Neutrophil (primary cell): ENCODE data around the gene MACF1.

ENCODE experiments used
- H3K27ac ChIP-seq: fragments of 200-600 bp; sonication (generic); 2 replicates; pipeline ENCODE4 v1.5.1; 2016; ENCODE audit warnings: mild to moderate bottlenecking, moderate library complexity
- H3K27me3 ChIP-seq: fragments of 200-600 bp; sonication (generic); 2 replicates; pipeline ENCODE4 v1.6.0; 2016; ENCODE audit warnings: mild to moderate bottlenecking
- H3K36me3 ChIP-seq: fragments of 200-600 bp; sonication (generic); 2 replicates; pipeline ENCODE4 v1.5.1; 2017
- H3K4me1 ChIP-seq, 2 experiments: fragments of 200-600 bp in 1 of 2; sonication (generic) in 1 of 2; 1 replicate in 1 of 2; 2 replicates in 1 of 2; pipeline versions ENCODE4 v1.5.1 to v1.6.1; 2013 to 2016; ENCODE audit warnings: low read depth in 1 of 2, low read length in 1 of 2, mild to moderate bottlenecking in 1 of 2, moderate library complexity in 1 of 2; ENCODE audit not compliant: control insufficient read depth in 1 of 2, insufficient read depth in 1 of 2
- H3K4me3 ChIP-seq, 2 experiments: fragments of 200-600 bp in 1 of 2; sonication (generic) in 1 of 2; 1 replicate in 1 of 2; 2 replicates in 1 of 2; pipeline ENCODE4 v1.5.1; 2013 to 2016; ENCODE audit warnings: low read depth in 1 of 2, low read length in 1 of 2, mild to moderate bottlenecking in 1 of 2, moderate library complexity in 1 of 2
- H3K9me3 ChIP-seq: fragments of 200-600 bp; sonication (generic); 2 replicates; pipeline ENCODE4 v1.5.1; 2016
- CTCF ChIP-seq: fragments of 200-600 bp; sonication (generic); IDR thresholded peaks from 2 replicates; pipeline ENCODE4 v1.5.1; 2016; ENCODE audit warnings: antibody characterized with exemption

The MACF1 gene

DNA sequence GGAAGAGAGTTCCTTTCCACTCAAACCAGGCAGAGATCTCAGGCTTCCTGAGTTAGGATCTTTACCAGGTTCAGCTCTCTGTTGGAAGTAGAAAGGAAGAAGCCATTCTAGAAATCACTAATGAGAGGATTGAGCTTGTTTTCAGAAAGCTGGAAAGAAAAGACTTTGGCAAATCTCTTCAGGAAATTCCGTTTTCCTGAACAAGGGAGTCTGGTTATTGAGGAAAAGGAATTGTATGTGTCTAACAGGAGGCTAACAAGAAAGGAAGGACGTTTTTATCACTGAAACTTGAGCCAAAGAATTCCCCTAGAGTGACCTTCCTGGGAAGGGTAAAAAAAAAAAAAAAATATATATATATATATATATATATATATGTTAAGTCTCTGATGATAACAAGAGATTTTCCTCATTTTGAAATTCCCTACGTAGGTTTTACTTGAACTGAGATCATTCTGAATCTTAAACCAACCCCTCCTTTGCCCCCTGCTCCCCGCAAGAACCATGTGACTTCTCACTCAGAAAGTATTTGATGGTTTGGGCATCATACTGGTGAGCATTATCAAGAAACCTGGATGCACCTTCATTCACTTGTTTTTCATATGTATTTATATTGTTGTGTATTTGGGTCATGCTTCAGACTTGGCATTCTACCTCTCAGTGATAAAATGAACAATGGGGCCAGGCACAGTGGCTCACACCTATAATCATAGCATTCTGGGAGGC, 188.5 kb downstream of the MACF1 start:
- no peak for TF ChIP-seq CTCF
- Histone ChIP-seq H3K36me3 (peaks cover 3% of the 10 kb centered on the region), H3K4me3 (no peak overlapping the region), H3K9me3 (no peaks in the 10 kb centered on the region), H3K27ac (no peak overlapping the region), H3K27me3 (no peaks in the 10 kb centered on the region), H3K4me1 (peaks cover 52 to 58% of the 10 kb centered on the region in 2 experiments)

DNA sequence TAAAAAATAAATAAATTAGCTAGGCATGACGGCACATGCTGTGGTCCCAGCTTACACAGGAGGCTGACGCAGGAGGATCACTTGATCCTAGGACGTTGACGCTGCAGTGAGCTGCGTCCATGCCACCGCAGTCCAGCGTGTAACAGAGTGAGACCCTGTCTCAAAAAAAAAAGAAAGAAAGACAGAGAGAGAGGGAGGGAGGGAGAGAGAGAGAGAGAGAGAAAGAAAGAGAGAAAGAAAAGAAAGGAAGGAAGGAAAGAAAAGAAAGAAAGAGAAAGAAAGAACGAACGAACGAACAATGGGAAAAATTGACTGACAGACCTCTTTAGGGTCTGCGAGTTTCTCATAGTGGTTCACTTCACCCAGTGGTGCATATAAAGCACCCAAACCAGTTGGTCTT, 189.2 kb downstream of the MACF1 start:
- Histone ChIP-seq H3K27ac (no peak overlapping the region), H3K27me3 (no peaks in the 10 kb centered on the region), H3K36me3 (no peaks in the 10 kb centered on the region), H3K4me1 (peaks cover 58 to 64% of the 10 kb centered on the region in 2 experiments), H3K9me3 (no peaks in the 10 kb centered on the region), H3K4me3 (no peak overlapping the region)
- TF ChIP-seq CTCF, result no peak

DNA sequence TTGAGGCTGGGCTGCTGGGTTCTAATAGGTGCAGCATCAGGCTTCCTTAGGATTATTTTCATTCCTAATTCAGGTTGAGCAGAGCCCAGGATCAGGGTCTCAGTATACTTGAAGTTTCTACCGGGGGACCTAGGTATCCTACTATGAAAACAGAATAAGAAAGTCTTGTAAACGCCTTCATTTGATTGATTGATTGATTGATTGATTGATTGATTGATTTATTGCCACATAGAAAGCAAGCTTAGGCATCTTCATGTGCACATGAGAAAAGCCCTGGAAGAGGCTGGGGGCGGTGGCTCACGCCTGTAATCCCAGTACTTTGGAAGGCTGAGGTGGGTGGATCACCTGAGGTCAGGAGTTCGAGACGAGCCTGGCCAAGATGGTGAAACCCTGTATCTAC, 189.6 kb downstream of the MACF1 start:
- no peak for TF ChIP-seq CTCF

GRCh38 chr1:39394598-39394997, 190.1 kb downstream of the MACF1 start:
- Histone ChIP-seq H3K27ac (peak overlapping the region; percentile 80), H3K9me3 (no peaks in the 10 kb centered on the region), H3K27me3 (no peaks in the 10 kb centered on the region), H3K4me3 (no peak overlapping the region), H3K36me3 (no peaks in the 10 kb centered on the region), H3K4me1 (peaks cover 68 to 74% of the 10 kb centered on the region in 2 experiments)
- TF ChIP-seq CTCF, result no peak

More for the DNA sequence above, 189.6 kb downstream of the MACF1 start:
- Histone ChIP-seq H3K4me3 (no peak overlapping the region), H3K4me1 (peaks cover 62 to 68% of the 10 kb centered on the region in 2 experiments), H3K27me3 (no peaks in the 10 kb centered on the region), H3K27ac (peak overlapping the region; percentile 80), H3K36me3 (no peaks in the 10 kb centered on the region), H3K9me3 (no peaks in the 10 kb centered on the region)

DNA sequence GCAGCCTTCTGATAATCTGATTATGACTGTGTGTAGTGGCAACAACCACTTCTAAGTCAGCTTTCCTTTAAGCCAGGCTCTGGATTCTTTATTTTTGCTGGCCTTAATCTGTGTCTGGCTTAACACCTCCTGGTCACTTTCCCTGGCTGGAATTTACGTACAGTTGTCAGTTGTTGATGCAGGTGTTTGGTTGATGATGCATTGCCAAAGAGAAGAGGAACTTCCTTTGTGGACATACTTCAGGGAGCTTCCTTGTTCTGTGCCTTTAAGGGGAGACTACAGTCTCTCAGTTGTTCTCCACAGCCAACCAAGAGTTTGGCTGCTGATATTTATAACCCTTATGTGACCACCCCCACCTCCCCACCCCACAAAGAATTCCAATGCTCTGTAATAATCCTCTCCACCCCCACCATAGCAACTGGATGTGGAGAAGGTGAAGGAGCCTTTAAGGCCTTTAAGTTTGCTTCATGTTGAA, 190.9 kb downstream of the MACF1 start:
- no peak for TF ChIP-seq CTCF
- no peaks in the 10 kb centered on the region for H3K9me3 ChIP-seq
- peak overlapping the region in 1 of 2 experiments; percentile 3 for H3K4me3 ChIP-seq
- no peaks in the 10 kb centered on the region for H3K27me3 ChIP-seq
- no peaks in the 10 kb centered on the region for H3K36me3 ChIP-seq
- H3K4me1 ChIP-seq, result peaks cover 68 to 73% of the 10 kb centered on the region in 2 experiments
- H3K27ac ChIP-seq, result peak overlapping the region; percentile 80
